ENCODE results near the gene DPP4. TPM values are rescaled to one million over a fixed set of nuclear protein-coding genes. Genes with fewer than 3 reads are reported as not detected.
"Not testable (repeated sequence)": the region's sequence is repeated elsewhere in the genome, so short reads cannot be mapped to it uniquely, and the experiment has no call there.

DPP4 gene
- total RNA-seq, 1 donor from 2014 or later: 1.7 TPM

GRCh38 chr2:161980976-161981375 lies 93.0 kb downstream of the DPP4 start:
- intact Hi-C loops (cut with DNase I): no loop called here
- Histone ChIP-seq H3K27me3 (no peaks in the 10 kb centered on the region), H3K4me1 (no peaks in the 10 kb centered on the region), H3K4me3 (no peak overlapping the region), H3K9me3 (no peaks in the 10 kb centered on the region), H3K36me3 (no peaks in the 10 kb centered on the region), H3K27ac (no peak overlapping the region)
- no peak for TF ChIP-seq CTCF (IDR thresholded peaks at IDR 0.05)
- DNase-seq (ENCODE audit: low spot score in 2 of 2): no peak

GRCh38 chr2:161979490-161979889 lies 94.5 kb downstream of the DPP4 start:
- H3K9me3 ChIP-seq: no peaks in the 10 kb centered on the region
- no peaks in the 10 kb centered on the region for H3K27me3 ChIP-seq
- H3K36me3 ChIP-seq: no peaks in the 10 kb centered on the region
- no peaks in the 10 kb centered on the region for H3K4me1 ChIP-seq
- DNase-seq (ENCODE audit: low spot score in 2 of 2): no peak
- intact Hi-C loops (cut with DNase I): no loop called here
- no peak for TF ChIP-seq CTCF (IDR thresholded peaks at IDR 0.05)
- H3K4me3 ChIP-seq: no peak overlapping the region
- no peak overlapping the region for H3K27ac ChIP-seq

GRCh38 chr2:161977926-161978325 lies 96.1 kb downstream of the DPP4 start:
- DNase-seq (ENCODE audit: low spot score in 2 of 2); H3K4me3 ChIP-seq; H3K27ac ChIP-seq; intact Hi-C loops (cut with DNase I); H3K9me3 ChIP-seq; H3K27me3 ChIP-seq; H3K36me3 ChIP-seq; H3K4me1 ChIP-seq: not testable (repeated sequence)

- no peak for TF ChIP-seq CTCF (IDR thresholded peaks at IDR 0.05)
- H3K36me3 ChIP-seq: no peaks in the 10 kb centered on the region
- no peak overlapping the region for H3K4me3 ChIP-seq
- H3K9me3 ChIP-seq: no peaks in the 10 kb centered on the region
- intact Hi-C loops (cut with DNase I): no loop called here
- H3K27ac ChIP-seq: no peak overlapping the region
- no peaks in the 10 kb centered on the region for H3K27me3 ChIP-seq
- no peaks in the 10 kb centered on the region for H3K4me1 ChIP-seq
- DNase-seq (ENCODE audit: low spot score in 2 of 2): no peak
Measured at GRCh38 chr2:161976917-161977316, 97.1 kb downstream of the DPP4 start.

GRCh38 chr2:161976295-161976694 lies 97.7 kb downstream of the DPP4 start:
- DNase-seq (ENCODE audit: low spot score in 2 of 2): no peak
- Histone ChIP-seq H3K4me3 (no peak overlapping the region), H3K27ac (no peak overlapping the region), H3K27me3 (no peaks in the 10 kb centered on the region), H3K4me1 (no peaks in the 10 kb centered on the region), H3K36me3 (no peaks in the 10 kb centered on the region), H3K9me3 (no peaks in the 10 kb centered on the region)
- no peak for TF ChIP-seq CTCF (IDR thresholded peaks at IDR 0.05)
- intact Hi-C loops (cut with DNase I): no loop called here

GRCh38 chr2:161975813-161976160 lies 98.2 kb downstream of the DPP4 start:
- TF ChIP-seq CTCF (IDR thresholded peaks at IDR 0.05): no peak
- H3K9me3 ChIP-seq: no peaks in the 10 kb centered on the region
- no peak overlapping the region for H3K4me3 ChIP-seq
- DNase-seq (ENCODE audit: low spot score in 2 of 2): no peak
- no peaks in the 10 kb centered on the region for H3K4me1 ChIP-seq
- H3K27me3 ChIP-seq: no peaks in the 10 kb centered on the region
- H3K36me3 ChIP-seq: no peaks in the 10 kb centered on the region
- H3K27ac ChIP-seq: no peak overlapping the region
- intact Hi-C loops (cut with DNase I): no loop called here
